HG03354 (cell line): ENCODE results near the gene DAGLA.
A peak's percentile ranks its signal among the peaks of the same experiment; 100 is the strongest.

ENCODE experiments used
- ATAC-seq: cut with Tn5 transposase; IDR thresholded peaks from one replicate; pipeline ENCODE4 v1.9.1; 2021; ENCODE audit warnings: mild to moderate bottlenecking; ENCODE audit not compliant: unreplicated experiment, poor library complexity, severe bottlenecking

DAGLA gene

GRCh38 chr11:61784506-61784805, 104.3 kb downstream of the DAGLA start:
- ATAC-seq: no peak

DNA sequence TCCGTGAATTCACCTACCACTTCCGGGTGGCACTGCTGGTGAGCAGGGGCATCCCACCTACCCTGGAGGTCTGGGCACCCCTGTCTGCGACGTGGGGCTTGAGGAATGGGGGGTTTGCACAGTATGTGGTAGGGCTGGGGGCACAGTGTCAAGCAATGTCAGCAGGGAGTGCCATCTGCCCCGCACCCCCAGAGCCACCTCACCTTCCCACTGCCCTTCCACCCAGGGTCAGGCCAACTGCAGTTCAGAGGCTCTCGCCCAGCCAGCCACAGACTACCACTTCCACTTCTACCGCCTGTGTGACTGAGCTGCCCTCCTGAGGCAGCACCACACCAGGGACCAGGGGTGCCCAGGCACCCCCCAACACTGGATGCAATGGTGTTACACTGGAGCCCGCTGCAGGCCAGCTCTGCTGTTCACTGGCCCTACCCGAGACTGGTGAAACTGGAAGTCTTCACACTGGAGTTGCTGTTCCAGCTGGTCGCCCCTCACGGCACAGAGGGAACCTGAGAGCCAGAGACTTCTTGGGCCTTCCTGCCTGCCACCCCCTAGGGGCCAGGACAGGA, 105.7 kb downstream of the DAGLA start:
- ATAC-seq: no peak

- ATAC-seq: no peak
Measured at GRCh38 chr11:61787928-61788491, 107.8 kb downstream of the DAGLA start.

- peak; percentile 32 for ATAC-seq
Measured at GRCh38 chr11:61791737-61792309, 111.6 kb downstream of the DAGLA start.

GRCh38 chr11:61792310-61793082, 112.3 kb downstream of the DAGLA start, which contains the start of the genes FEN1 and TMEM258:
Gene FEN1, plus strand, starts transcription at chr11:61792911. Its CDS starts 2,451 bp downstream, at chr11:61795362.
Gene TMEM258, minus strand, starts transcription at chr11:61792599. Its CDS starts 41 bp downstream, at chr11:61792558.
- ATAC-seq: peak; percentile 85

DNA sequence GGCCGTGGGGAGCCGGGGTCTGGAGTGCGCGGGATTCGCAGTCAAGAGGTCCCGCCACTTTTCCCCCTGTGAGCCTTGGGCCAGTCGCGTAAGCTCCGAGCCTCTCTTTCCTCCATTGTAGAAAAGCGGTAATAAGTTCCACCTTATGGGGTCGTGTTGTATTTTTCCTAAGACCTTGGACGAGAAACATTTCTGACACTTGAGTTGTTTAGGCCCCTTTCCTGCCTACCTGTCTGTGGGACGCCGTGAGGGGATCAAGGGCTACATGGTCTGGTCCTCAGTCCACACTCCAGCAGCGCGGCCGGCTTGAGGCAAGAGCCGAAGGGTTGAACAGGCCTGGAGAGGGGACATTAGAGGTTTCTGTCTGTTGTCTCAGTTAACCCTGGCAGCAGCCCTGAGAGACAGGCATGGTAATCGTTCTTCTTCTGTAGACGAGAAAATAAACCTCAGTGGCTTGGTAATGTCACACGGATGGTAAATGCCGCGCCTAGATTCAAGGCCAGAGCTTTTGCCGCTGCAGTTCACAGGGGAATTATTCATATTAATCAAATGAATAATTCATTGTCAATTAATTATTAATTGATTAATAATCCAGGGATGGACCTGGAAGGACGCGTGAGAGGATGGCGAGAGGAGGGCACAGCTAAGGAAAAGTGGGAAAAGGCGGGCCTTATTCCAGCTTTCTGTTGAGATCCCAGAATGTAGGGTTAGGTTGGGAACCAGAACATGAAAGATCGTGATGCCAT, 113.1 kb downstream of the DAGLA start:
- ATAC-seq: peak; percentile 27

- no peak for ATAC-seq
Measured at GRCh38 chr11:61793829-61794204, 113.6 kb downstream of the DAGLA start.

GRCh38 chr11:61794579-61794978, 114.4 kb downstream of the DAGLA start:
- no peak for ATAC-seq

GRCh38 chr11:61795459-61795858, 115.3 kb downstream of the DAGLA start:
- ATAC-seq: no peak

GRCh38 chr11:61795876-61796526, 115.8 kb downstream of the DAGLA start:
- ATAC-seq: no peak
